GM12878 (cell line): ENCODE data around the gene MINAR1. TPM values are rescaled to one million over a fixed set of nuclear protein-coding genes. Genes with fewer than 3 reads are reported as not detected.

Experiments
- ATAC-seq: fragments of 200-7000 bp; cut with Tn5 transposase; 3 replicates; pipeline ENCODE4 v1.9.1; 2020; ENCODE audit warnings: mild to moderate bottlenecking, moderate library complexity
- BruUV-seq: library from RNA; stranded (reverse); fragments of 400-500 nt; replicated peaks from 2 replicates; lab custom pipeline; 2021; lab: Mats Ljungman, UMichigan
- CTCF ChIA-PET: fragments of 300-600 bp; sonication (Branson Sonifier 250); formaldehyde crosslinking; extraction: SDS; loops from one replicate; lab custom pipeline; 2021; ENCODE audit warnings: inconsistent platforms; lab: Yijun Ruan, JAX
- POLR2A ChIA-PET: fragments of 350-600 bp; formaldehyde crosslinking; extraction: SDS; loops from one replicate; lab custom pipeline; 2021; ENCODE audit warnings: inconsistent platforms; lab: Charles Lee
- RAD21 ChIA-PET: fragments of 300-600 bp; sonication (Branson Sonifier 250); formaldehyde crosslinking; loops from one replicate; lab custom pipeline; 2023; ENCODE audit warnings: antibody characterized with exemption; ENCODE audit not compliant: unreplicated experiment; lab: Charles Lee
- SMC1A ChIA-PET: fragments of 300-600 bp; sonication (Branson Sonifier 250); formaldehyde crosslinking; loops from one replicate; lab custom pipeline; 2023; ENCODE audit not compliant: unreplicated experiment, uncharacterized antibody; lab: Charles Lee
- DNase-seq: peaks from one replicate; pipeline ENCODE4 v3.0.0-alpha.2; 2011; ENCODE audit warnings: low read depth, low spot score
- FAIRE-seq: peaks from 3 replicates; lab custom pipeline; 2011; peaks lifted over from hg19 to GRCh38; lab: Jason Lieb, UNC
- H2AFZ ChIP-seq: 2 replicates; pipeline ENCODE4 v1.6.0; 2011; ENCODE audit warnings: low read depth, low read length, control low read depth; ENCODE audit not compliant: control insufficient read depth
- H3K27ac ChIP-seq: 2 replicates; pipeline ENCODE4 v1.5.1; 2011; ENCODE audit warnings: control low read depth; ENCODE audit not compliant: control insufficient read depth, insufficient read depth
- H3K27me3 ChIP-seq, 2 experiments: replicated peaks in 1 of 2; 2 replicates each; pipeline versions ENCODE4 v1.6.0 to v1.6.1; 2011; ENCODE audit warnings: low read length in 1 of 2; ENCODE audit not compliant: control insufficient read depth in 2 of 2, insufficient read depth in 2 of 2
- H3K36me3 ChIP-seq, 2 experiments: 2 replicates each; pipeline ENCODE4 v1.5.1; 2011; ENCODE audit warnings: low read length in 1 of 2; ENCODE audit not compliant: control insufficient read depth in 2 of 2, insufficient read depth in 2 of 2
- H3K4me1 ChIP-seq: 2 replicates; pipeline ENCODE4 v1.6.1; 2011; ENCODE audit warnings: mild to moderate bottlenecking, low read length, moderate library complexity, mixed read lengths; ENCODE audit not compliant: control insufficient read depth, insufficient read depth
- H3K4me2 ChIP-seq: 2 replicates; pipeline ENCODE4 v1.6.0; 2011; ENCODE audit warnings: control low read depth; ENCODE audit not compliant: control insufficient read depth, insufficient read depth
- H3K4me3 ChIP-seq: fragments of 200-600 bp; sonication (generic); 2 replicates; pipeline ENCODE4 v1.5.1; 2016
- H3K79me2 ChIP-seq: 2 replicates; pipeline ENCODE4 v1.6.0; 2011; ENCODE audit warnings: low read length; ENCODE audit not compliant: control insufficient read depth, insufficient read depth
- H3K9ac ChIP-seq: 2 replicates; pipeline ENCODE4 v1.8.0; 2011; ENCODE audit warnings: low read length, control low read depth, mixed read lengths; ENCODE audit not compliant: control insufficient read depth, insufficient read depth
- H3K9me3 ChIP-seq: replicated peaks from 3 replicates; pipeline ENCODE4 v1.5.1; 2011; ENCODE audit warnings: mild to moderate bottlenecking, low read length; ENCODE audit not compliant: control insufficient read depth, insufficient read depth
- H4K20me1 ChIP-seq: 2 replicates; pipeline ENCODE4 v1.6.0; 2011; ENCODE audit not compliant: control insufficient read depth, insufficient read depth
- BHLHE40 ChIP-seq, 2 experiments: fragments of 450-650 bp in 1 of 2; IDR thresholded peaks; 2 replicates each; pipeline ENCODE4 v1.6.1; 2011 to 2017; ENCODE audit warnings: low read depth in 2 of 2, borderline replicate concordance in 1 of 2, improper control_type of control experiment in 1 of 2, low read length in 1 of 2, mild to moderate bottlenecking in 1 of 2
- EP300 ChIP-seq, 2 experiments: fragments of 150-350 bp in 1 of 2; IDR thresholded peaks; 2 replicates each; pipeline ENCODE4 v1.6.1; 2011 to 2012; ENCODE audit warnings: low read depth in 2 of 2, low read length in 2 of 2, borderline replicate concordance in 1 of 2, improper control_type of control experiment in 1 of 2, inconsistent platforms in 1 of 2; ENCODE audit not compliant: control insufficient read depth in 1 of 2
- GATAD2B ChIP-seq: fragments of 450-650 bp; conservative IDR thresholded peaks from 2 replicates; pipeline ENCODE4 v1.6.1; 2017; ENCODE audit warnings: low read depth, mild to moderate bottlenecking, moderate library complexity
- PML ChIP-seq: IDR thresholded peaks from 2 replicates; pipeline ENCODE4 v1.6.1; 2012; ENCODE audit warnings: low read length, inconsistent platforms
- REST ChIP-seq: IDR thresholded peaks from 2 replicates; pipeline ENCODE4 v1.6.1; 2012; ENCODE audit warnings: mild to moderate bottlenecking, low read depth, low read length
- SPI1 ChIP-seq: IDR thresholded peaks from 2 replicates; pipeline ENCODE4 v1.6.1; 2011; ENCODE audit warnings: low read depth, mild to moderate bottlenecking, low read length, moderate library complexity, borderline replicate concordance; ENCODE audit not compliant: insufficient read depth
- ZBTB40 ChIP-seq: fragments of 450-650 bp; IDR thresholded peaks from 2 replicates; pipeline ENCODE4 v1.6.1; 2016; ENCODE audit warnings: mild to moderate bottlenecking, moderate library complexity, borderline replicate concordance
- WGBS: methylation state at CpG from one replicate; pipeline ENCODE4 v1.1.6; 2016; ENCODE audit warnings: low lambda C conversion rate; ENCODE audit not compliant: insufficient replicate concordance, insufficient coverage; ENCODE audit errors: missing lambda C conversion rate; 5-methylcytosine and 5-hydroxymethylcytosine counted together
- in situ Hi-C: fragments of 300-500 bp; cut with MboI; formaldehyde crosslinking; loops from 9 replicates; pipeline ENCODE4 v1.14.3; 2018; ENCODE audit warnings: mixed read lengths
- intact Hi-C: fragments of 100-400 bp; cut with micrococcal nuclease; formaldehyde crosslinking; loops from one replicate; pipeline ENCODE4 v1.14.2; 2022; ENCODE audit not compliant: unreplicated experiment
- polyA plus RNA-seq, 11 experiments: library from polyadenylated mRNA; depleted of rRNA in 4 of 11; unstranded in 6 of 11; stranded (reverse) in 5 of 11; fragments of >200 nt; fragmentation: Nextera tagmentation in 4 of 11; fragmentation: Illumina TruSeq in 1 of 11; extraction: Ambion mirVana in 4 of 11; extraction: Trizol in 1 of 11; gene quantifications; 1 replicate in 1 of 11; 2 replicates in 10 of 11; pipeline versions ENCODE4 v1.2.1 to v1.2.3, GENCODE V29; 2011 to 2016; ENCODE audit warnings: inconsistent platforms in 2 of 11, missing spikeins in 2 of 11, low read depth in 1 of 11
- total RNA-seq, 4 experiments: library from RNA; depleted of rRNA in 3 of 4; stranded (reverse); fragments of >200 nt in 3 of 4; fragmentation: Illumina TruSeq in 1 of 4; extraction: Trizol in 1 of 4; gene quantifications; 2 replicates each; pipeline versions ENCODE4 v1.2.1 to v1.2.3, GENCODE V29; 2013 to 2021
- TF ChIP-seq, protein P1 (sequence below): fragments of 450-650 bp; IDR thresholded peaks from 2 replicates; pipeline ENCODE4 v1.6.1; 2017; ENCODE audit warnings: mild to moderate bottlenecking
- TF ChIP-seq, protein P2 (sequence below), 3 experiments: IDR thresholded peaks in 2 of 3; conservative IDR thresholded peaks in 1 of 3; 2 replicates each; pipeline ENCODE4 v1.5.1; 2011; ENCODE audit warnings: low read depth in 3 of 3, low read length in 3 of 3, mild to moderate bottlenecking in 3 of 3, control low read depth in 2 of 3, moderate library complexity in 2 of 3, inconsistent platforms in 1 of 3, mixed read lengths in 1 of 3; ENCODE audit not compliant: control insufficient read depth in 2 of 3, insufficient read depth in 1 of 3; ENCODE audit errors: extremely low read depth in 1 of 3

MINAR1 gene
- total and polyA plus RNA-seq, 10 of the 15 experiments (the other 5 are each of a cell fraction or from before 2014, with no cell fraction given) = 0.05 to 0.40 (median 0.24) TPM

DNA sequence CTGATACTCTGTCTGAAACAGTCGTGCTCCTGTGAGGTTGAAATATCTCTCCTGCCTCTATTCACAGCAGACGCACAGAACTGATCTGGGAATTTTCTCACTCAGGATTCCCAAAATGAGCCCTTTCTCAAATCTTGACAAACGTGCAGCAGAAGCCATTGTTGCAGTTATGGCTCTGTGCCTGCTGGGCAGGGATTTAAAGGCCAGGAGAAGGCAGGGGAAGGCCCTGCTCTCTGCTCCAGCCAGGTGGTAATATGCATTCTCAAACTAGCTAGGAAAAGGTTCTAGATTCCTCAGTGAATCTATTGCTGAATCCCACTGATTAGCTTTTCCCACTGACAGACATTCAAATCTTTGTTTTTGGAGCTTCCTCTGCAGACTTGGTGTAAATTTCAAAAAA, 2.2 kb downstream of the MINAR1 start:
- in situ Hi-C loops = no loop called here
- no peak overlapping the region for H3K4me2 ChIP-seq
- no peak overlapping the region for H3K4me3 ChIP-seq
- peaks cover 10 to 34% of the 10 kb centered on the region in 2 experiments for H3K27me3 ChIP-seq
- no peaks in the 10 kb centered on the region for H3K36me3 ChIP-seq
- BruUV-seq = no TSS peak
- no peaks in the 10 kb centered on the region for H3K79me2 ChIP-seq
- DNase-seq = no peak
- no peak for ATAC-seq
- ChIA-PET RAD21 (no interaction called here), CTCF (no interaction called here), SMC1A (no interaction called here), POLR2A (no interaction called here)
- no peak overlapping the region for H2AFZ ChIP-seq
- no peak overlapping the region for H3K9ac ChIP-seq
- H4K20me1 ChIP-seq = no peaks in the 10 kb centered on the region
- no peak for FAIRE-seq
- no peaks in the 10 kb centered on the region for H3K4me1 ChIP-seq
- 31% methylated on average over 3 of the region's 3 CpGs for WGBS
- intact Hi-C loops = no loop called here
- no peak overlapping the region for H3K27ac ChIP-seq
- H3K9me3 ChIP-seq = no peaks in the 10 kb centered on the region
- TF ChIP-seq ZBTB40 = no peak
- no peak for TF ChIP-seq GATAD2B
- no peak for TF ChIP-seq BHLHE40 (IDR thresholded peaks at IDR 0.05; ENCODE audit: borderline replicate concordance in 1 of 2, low read depth in 2 of 2, low read length in 1 of 2)
- TF ChIP-seq, protein P1, sequence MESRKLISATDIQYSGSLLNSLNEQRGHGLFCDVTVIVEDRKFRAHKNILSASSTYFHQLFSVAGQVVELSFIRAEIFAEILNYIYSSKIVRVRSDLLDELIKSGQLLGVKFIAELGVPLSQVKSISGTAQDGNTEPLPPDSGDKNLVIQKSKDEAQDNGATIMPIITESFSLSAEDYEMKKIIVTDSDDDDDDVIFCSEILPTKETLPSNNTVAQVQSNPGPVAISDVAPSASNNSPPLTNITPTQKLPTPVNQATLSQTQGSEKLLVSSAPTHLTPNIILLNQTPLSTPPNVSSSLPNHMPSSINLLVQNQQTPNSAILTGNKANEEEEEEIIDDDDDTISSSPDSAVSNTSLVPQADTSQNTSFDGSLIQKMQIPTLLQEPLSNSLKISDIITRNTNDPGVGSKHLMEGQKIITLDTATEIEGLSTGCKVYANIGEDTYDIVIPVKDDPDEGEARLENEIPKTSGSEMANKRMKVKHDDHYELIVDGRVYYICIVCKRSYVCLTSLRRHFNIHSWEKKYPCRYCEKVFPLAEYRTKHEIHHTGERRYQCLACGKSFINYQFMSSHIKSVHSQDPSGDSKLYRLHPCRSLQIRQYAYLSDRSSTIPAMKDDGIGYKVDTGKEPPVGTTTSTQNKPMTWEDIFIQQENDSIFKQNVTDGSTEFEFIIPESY = no peak
- no peak for TF ChIP-seq PML
- TF ChIP-seq REST = no peak
- TF ChIP-seq EP300 (IDR thresholded peaks at IDR 0.05; ENCODE audit: borderline replicate concordance in 1 of 2, control insufficient read depth in 1 of 2, low read depth in 2 of 2, low read length in 2 of 2) = no peak
- no peak for TF ChIP-seq SPI1
- TF ChIP-seq, protein P2, sequence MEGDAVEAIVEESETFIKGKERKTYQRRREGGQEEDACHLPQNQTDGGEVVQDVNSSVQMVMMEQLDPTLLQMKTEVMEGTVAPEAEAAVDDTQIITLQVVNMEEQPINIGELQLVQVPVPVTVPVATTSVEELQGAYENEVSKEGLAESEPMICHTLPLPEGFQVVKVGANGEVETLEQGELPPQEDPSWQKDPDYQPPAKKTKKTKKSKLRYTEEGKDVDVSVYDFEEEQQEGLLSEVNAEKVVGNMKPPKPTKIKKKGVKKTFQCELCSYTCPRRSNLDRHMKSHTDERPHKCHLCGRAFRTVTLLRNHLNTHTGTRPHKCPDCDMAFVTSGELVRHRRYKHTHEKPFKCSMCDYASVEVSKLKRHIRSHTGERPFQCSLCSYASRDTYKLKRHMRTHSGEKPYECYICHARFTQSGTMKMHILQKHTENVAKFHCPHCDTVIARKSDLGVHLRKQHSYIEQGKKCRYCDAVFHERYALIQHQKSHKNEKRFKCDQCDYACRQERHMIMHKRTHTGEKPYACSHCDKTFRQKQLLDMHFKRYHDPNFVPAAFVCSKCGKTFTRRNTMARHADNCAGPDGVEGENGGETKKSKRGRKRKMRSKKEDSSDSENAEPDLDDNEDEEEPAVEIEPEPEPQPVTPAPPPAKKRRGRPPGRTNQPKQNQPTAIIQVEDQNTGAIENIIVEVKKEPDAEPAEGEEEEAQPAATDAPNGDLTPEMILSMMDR (IDR thresholded peaks at IDR 0.05 in 2 of 3, conservative IDR thresholded peaks at IDR 0.05 in 1 of 3; ENCODE audit: control insufficient read depth in 2 of 3, extremely low read depth in 1 of 3, insufficient read depth in 1 of 3, low read depth in 3 of 3, low read length in 3 of 3) = no peak
